ENCODE data around the gene PRDM5. TPM values are rescaled to one million over a fixed set of nuclear protein-coding genes. Genes with fewer than 3 reads are reported as not detected.

The PRDM5 gene
- total RNA-seq, 1 experiment from 2014 or later = 7.1 TPM

GRCh38 chr4:120901731-120902130 is 20.8 kb downstream of the PRDM5 start:
- BruUV-seq (replicated peaks) = no TSS peak
- intact Hi-C loops (cut with micrococcal nuclease; ENCODE audit: unreplicated experiment) = loop anchor here (5.0 kb wide), 1 partner anchor 1289 kb away; no protein-coding TSS in a partner anchor
- no peak for DNase-seq (ENCODE audit: low spot score)
- TF ChIP-seq EZH2 (IDR thresholded peaks at IDR 0.05; ENCODE audit: borderline replicate concordance, low read depth, low read length, poor library complexity, severe bottlenecking) (no peak), CTCF (conservative IDR thresholded peaks at IDR 0.05; ENCODE audit: low read depth, low read length) (no peak)
- Histone ChIP-seq H3K4me1 (ENCODE audit: insufficient read depth, low read length, poor library complexity, severe bottlenecking) (no peaks in the 10 kb centered on the region), H3K9me3 (ENCODE audit: low read depth, low read length, poor library complexity, severe bottlenecking) (no peaks in the 10 kb centered on the region), H3K27me3 (replicated peaks; ENCODE audit: insufficient read depth, low read depth, low read length, poor library complexity) (no peaks in the 10 kb centered on the region), H3K27ac (ENCODE audit: low read depth, low read length, poor library complexity, severe bottlenecking) (no peak overlapping the region), H3K36me3 (ENCODE audit: insufficient read depth, low read length, poor library complexity, severe bottlenecking) (no peaks in the 10 kb centered on the region), H3K4me3 (ENCODE audit: low read depth, low read length, poor library complexity, severe bottlenecking) (no peak overlapping the region)
- ChIA-PET POLR2A (ENCODE audit: low non-redundant PET) (no interaction called here), CTCF (no interaction called here)

GRCh38 chr4:120897981-120898719 is 24.4 kb downstream of the PRDM5 start:
- BruUV-seq (replicated peaks) = no TSS peak
- CTCF ChIA-PET = no interaction called here

GRCh38 chr4:120895554-120895953 is 27.0 kb downstream of the PRDM5 start:
- no peak for DNase-seq (ENCODE audit: low spot score)
- H3K27me3 ChIP-seq (replicated peaks; ENCODE audit: insufficient read depth, low read depth, low read length, poor library complexity) = no peaks in the 10 kb centered on the region
- no peak overlapping the region for H3K27ac ChIP-seq (ENCODE audit: low read depth, low read length, poor library complexity, severe bottlenecking)
- no peaks in the 10 kb centered on the region for H3K4me1 ChIP-seq (ENCODE audit: insufficient read depth, low read length, poor library complexity, severe bottlenecking)
- no peaks in the 10 kb centered on the region for H3K9me3 ChIP-seq (ENCODE audit: low read depth, low read length, poor library complexity, severe bottlenecking)
- ChIA-PET CTCF (no interaction called here), POLR2A (ENCODE audit: low non-redundant PET) (no interaction called here)
- no TSS peak for BruUV-seq (replicated peaks)
- intact Hi-C loops (cut with micrococcal nuclease; ENCODE audit: unreplicated experiment) = no loop called here
- TF ChIP-seq CTCF (conservative IDR thresholded peaks at IDR 0.05; ENCODE audit: low read depth, low read length) = no peak
- TF ChIP-seq EZH2 (IDR thresholded peaks at IDR 0.05; ENCODE audit: borderline replicate concordance, low read depth, low read length, poor library complexity, severe bottlenecking) = no peak
- H3K4me3 ChIP-seq (ENCODE audit: low read depth, low read length, poor library complexity, severe bottlenecking) = no peak overlapping the region
- no peaks in the 10 kb centered on the region for H3K36me3 ChIP-seq (ENCODE audit: insufficient read depth, low read length, poor library complexity, severe bottlenecking)

More at GRCh38 chr4:120897981-120898719, 24.4 kb downstream of the PRDM5 start:
- H3K4me3 ChIP-seq (ENCODE audit: low read depth, low read length, poor library complexity, severe bottlenecking) = no peak overlapping the region
- TF ChIP-seq CTCF (conservative IDR thresholded peaks at IDR 0.05; ENCODE audit: low read depth, low read length) = no peak
- no peak for TF ChIP-seq EZH2 (IDR thresholded peaks at IDR 0.05; ENCODE audit: borderline replicate concordance, low read depth, low read length, poor library complexity, severe bottlenecking)
- POLR2A ChIA-PET (ENCODE audit: low non-redundant PET) = no interaction called here
- H3K27ac ChIP-seq (ENCODE audit: low read depth, low read length, poor library complexity, severe bottlenecking) = no peak overlapping the region
- no peaks in the 10 kb centered on the region for H3K9me3 ChIP-seq (ENCODE audit: low read depth, low read length, poor library complexity, severe bottlenecking)
- no peaks in the 10 kb centered on the region for H3K4me1 ChIP-seq (ENCODE audit: insufficient read depth, low read length, poor library complexity, severe bottlenecking)
- H3K36me3 ChIP-seq (ENCODE audit: insufficient read depth, low read length, poor library complexity, severe bottlenecking) = no peaks in the 10 kb centered on the region
- no peak for DNase-seq (ENCODE audit: low spot score)
- intact Hi-C loops (cut with micrococcal nuclease; ENCODE audit: unreplicated experiment) = no loop called here
- H3K27me3 ChIP-seq (replicated peaks; ENCODE audit: insufficient read depth, low read depth, low read length, poor library complexity) = no peaks in the 10 kb centered on the region

Data from A673 (cell line).